ENCODE measurements around the gene SYCP3. TPM values are rescaled to one million over a fixed set of nuclear protein-coding genes. Genes with fewer than 3 reads are reported as not detected.
A peak's percentile ranks its signal among the peaks of the same experiment; 100 is the strongest.

Gene SYCP3
- total and polyA plus RNA-seq, 2 donors (not counting 1 experiment from before 2014, with no cell fraction given), result 0.02 to 0.17 TPM

DNA sequence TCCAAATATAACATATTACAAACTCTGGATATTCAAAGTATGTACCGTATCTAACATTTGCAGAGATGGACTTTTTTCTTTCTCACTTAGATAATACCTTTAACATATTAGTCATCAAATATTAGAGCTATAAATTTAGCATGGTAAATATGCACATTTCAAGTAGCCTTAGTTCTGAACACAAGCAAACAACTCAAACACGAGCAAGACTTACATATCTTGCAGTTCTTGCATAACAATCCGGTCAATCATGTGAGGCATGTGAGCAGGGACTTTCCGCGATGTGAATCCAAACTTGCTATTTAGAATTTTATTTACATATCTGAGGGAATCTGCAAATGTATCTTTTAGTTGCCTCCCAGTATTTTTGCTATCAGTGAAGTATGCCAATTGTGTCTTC is 22.1 kb upstream of the SYCP3 start:
- no peak overlapping the region for H3K9ac ChIP-seq (ENCODE audit: insufficient read depth, low read length)
- no peaks in the 10 kb centered on the region for H3K4me1 ChIP-seq (ENCODE audit: control insufficient read depth, extremely low read depth, insufficient read depth, low read length)
- H3K4me2 ChIP-seq (ENCODE audit: extremely low read depth, insufficient read depth, low read length), result no peak overlapping the region
- H3K9me3 ChIP-seq (ENCODE audit: control insufficient read depth, insufficient read depth, low read depth, low read length), result no peaks in the 10 kb centered on the region
- no peaks in the 10 kb centered on the region for H3K27me3 ChIP-seq (ENCODE audit: control insufficient read depth, insufficient read depth, low read length)
- no peak overlapping the region for H2AFZ ChIP-seq (ENCODE audit: low read length)
- H4K20me1 ChIP-seq (ENCODE audit: control insufficient read depth, extremely low read depth, insufficient read depth, low read length), result no peaks in the 10 kb centered on the region
- no peak overlapping the region for H3K4me3 ChIP-seq (replicated peaks in 1 of 4; ENCODE audit: control extremely low read depth in 1 of 4, insufficient read depth in 1 of 4, low read depth in 3 of 4, low read length in 4 of 4)
- no peak overlapping the region for H3K27ac ChIP-seq (ENCODE audit: insufficient read depth, low read length)
- no peak for TF ChIP-seq EZH2 (IDR thresholded peaks at IDR 0.05; ENCODE audit: low read length, missing control alignments)
- TF ChIP-seq, protein P1, sequence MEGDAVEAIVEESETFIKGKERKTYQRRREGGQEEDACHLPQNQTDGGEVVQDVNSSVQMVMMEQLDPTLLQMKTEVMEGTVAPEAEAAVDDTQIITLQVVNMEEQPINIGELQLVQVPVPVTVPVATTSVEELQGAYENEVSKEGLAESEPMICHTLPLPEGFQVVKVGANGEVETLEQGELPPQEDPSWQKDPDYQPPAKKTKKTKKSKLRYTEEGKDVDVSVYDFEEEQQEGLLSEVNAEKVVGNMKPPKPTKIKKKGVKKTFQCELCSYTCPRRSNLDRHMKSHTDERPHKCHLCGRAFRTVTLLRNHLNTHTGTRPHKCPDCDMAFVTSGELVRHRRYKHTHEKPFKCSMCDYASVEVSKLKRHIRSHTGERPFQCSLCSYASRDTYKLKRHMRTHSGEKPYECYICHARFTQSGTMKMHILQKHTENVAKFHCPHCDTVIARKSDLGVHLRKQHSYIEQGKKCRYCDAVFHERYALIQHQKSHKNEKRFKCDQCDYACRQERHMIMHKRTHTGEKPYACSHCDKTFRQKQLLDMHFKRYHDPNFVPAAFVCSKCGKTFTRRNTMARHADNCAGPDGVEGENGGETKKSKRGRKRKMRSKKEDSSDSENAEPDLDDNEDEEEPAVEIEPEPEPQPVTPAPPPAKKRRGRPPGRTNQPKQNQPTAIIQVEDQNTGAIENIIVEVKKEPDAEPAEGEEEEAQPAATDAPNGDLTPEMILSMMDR (conservative IDR thresholded peaks at IDR 0.05 in 1 of 2, IDR thresholded peaks at IDR 0.05 in 1 of 2; ENCODE audit: low read depth in 1 of 2, low read length in 2 of 2), result no peak
- H3K36me3 ChIP-seq (ENCODE audit: control insufficient read depth, insufficient read depth, low read length), result peaks cover 2% of the 10 kb centered on the region
- H3K79me2 ChIP-seq (ENCODE audit: control insufficient read depth, insufficient read depth, low read length), result no peaks in the 10 kb centered on the region
- peak in 1 of 2 donors; percentile 12 for DNase-seq (ENCODE audit: low read depth in 2 of 2)

DNA sequence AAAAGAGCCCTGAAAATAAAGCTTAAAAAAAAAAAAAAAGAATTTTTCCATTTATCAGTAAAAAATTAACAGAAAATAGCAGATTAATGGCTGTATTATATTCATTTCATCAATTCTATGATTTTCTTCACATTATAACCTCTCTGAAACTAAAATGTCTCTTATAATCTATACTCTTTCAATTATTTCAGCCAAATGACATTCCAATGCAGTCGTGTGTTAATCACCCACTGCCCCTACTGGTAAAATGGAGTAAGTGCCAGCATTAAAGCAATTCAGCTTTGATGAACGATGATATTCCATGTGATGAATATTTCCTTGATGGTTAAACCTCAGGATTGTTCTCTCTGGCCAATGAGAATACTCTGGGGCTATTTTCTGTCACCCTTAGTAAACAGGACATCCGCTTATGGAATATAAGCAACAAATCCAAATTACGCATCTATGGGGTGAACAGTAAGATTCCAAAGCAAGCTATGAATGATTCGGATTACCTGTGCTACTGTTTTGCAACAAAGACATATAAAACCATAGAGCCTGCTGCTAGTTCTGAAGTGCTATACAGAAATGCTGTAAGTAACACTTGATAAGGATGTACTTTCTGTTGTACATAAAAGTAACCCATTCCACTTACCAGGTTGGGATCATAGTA is 20.3 kb upstream of the SYCP3 start:
- H3K4me3 ChIP-seq (replicated peaks in 1 of 4; ENCODE audit: control extremely low read depth in 1 of 4, insufficient read depth in 1 of 4, low read depth in 3 of 4, low read length in 4 of 4), result no peak overlapping the region
- no peak overlapping the region for H2AFZ ChIP-seq (ENCODE audit: low read length)
- H3K9ac ChIP-seq (ENCODE audit: insufficient read depth, low read length), result no peak overlapping the region
- TF ChIP-seq EZH2 (IDR thresholded peaks at IDR 0.05; ENCODE audit: low read length, missing control alignments), result no peak
- TF ChIP-seq, protein P1 (conservative IDR thresholded peaks at IDR 0.05 in 1 of 2, IDR thresholded peaks at IDR 0.05 in 1 of 2; ENCODE audit: low read depth in 1 of 2, low read length in 2 of 2), result peak; percentile 75 to 94
- no peaks in the 10 kb centered on the region for H3K79me2 ChIP-seq (ENCODE audit: control insufficient read depth, insufficient read depth, low read length)
- no peak overlapping the region for H3K4me2 ChIP-seq (ENCODE audit: extremely low read depth, insufficient read depth, low read length)
- H3K36me3 ChIP-seq (ENCODE audit: control insufficient read depth, insufficient read depth, low read length), result peaks cover 2% of the 10 kb centered on the region
- no peaks in the 10 kb centered on the region for H3K9me3 ChIP-seq (ENCODE audit: control insufficient read depth, insufficient read depth, low read depth, low read length)
- peak; percentile 15 to 58 for DNase-seq (ENCODE audit: low read depth in 2 of 2)
- no peaks in the 10 kb centered on the region for H3K4me1 ChIP-seq (ENCODE audit: control insufficient read depth, extremely low read depth, insufficient read depth, low read length)
- no peaks in the 10 kb centered on the region for H4K20me1 ChIP-seq (ENCODE audit: control insufficient read depth, extremely low read depth, insufficient read depth, low read length)
- H3K27ac ChIP-seq (ENCODE audit: insufficient read depth, low read length), result no peak overlapping the region
- H3K27me3 ChIP-seq (ENCODE audit: control insufficient read depth, insufficient read depth, low read length), result no peaks in the 10 kb centered on the region

DNA sequence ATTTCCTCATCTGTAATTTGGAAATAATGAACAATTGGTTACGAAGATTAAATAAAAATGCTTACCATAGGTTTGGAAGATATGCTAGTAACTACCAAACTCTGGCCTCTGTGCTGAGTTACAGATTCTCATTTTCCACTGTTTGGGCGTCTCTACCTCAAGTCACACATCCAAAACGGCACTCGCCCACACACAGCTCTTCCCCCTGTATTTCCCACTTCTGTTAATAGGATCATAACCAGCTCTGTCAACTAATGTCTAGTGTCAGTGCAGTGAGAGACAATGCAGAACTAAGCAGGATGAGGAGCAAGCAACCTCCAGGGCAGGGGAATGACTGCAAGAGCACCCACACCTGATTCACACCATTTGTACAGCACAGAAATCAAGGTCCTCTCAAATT is 10.9 kb upstream of the SYCP3 start:
- Histone ChIP-seq H3K4me3 (replicated peaks in 1 of 4; ENCODE audit: control extremely low read depth in 1 of 4, insufficient read depth in 1 of 4, low read depth in 3 of 4, low read length in 4 of 4) (no peak overlapping the region), H4K20me1 (ENCODE audit: control insufficient read depth, extremely low read depth, insufficient read depth, low read length) (no peaks in the 10 kb centered on the region), H3K79me2 (ENCODE audit: control insufficient read depth, insufficient read depth, low read length) (no peaks in the 10 kb centered on the region), H3K4me1 (ENCODE audit: control insufficient read depth, extremely low read depth, insufficient read depth, low read length) (no peaks in the 10 kb centered on the region), H2AFZ (ENCODE audit: low read length) (no peak overlapping the region), H3K4me2 (ENCODE audit: extremely low read depth, insufficient read depth, low read length) (no peak overlapping the region), H3K36me3 (ENCODE audit: control insufficient read depth, insufficient read depth, low read length) (no peaks in the 10 kb centered on the region), H3K9ac (ENCODE audit: insufficient read depth, low read length) (no peak overlapping the region), H3K27me3 (ENCODE audit: control insufficient read depth, insufficient read depth, low read length) (no peaks in the 10 kb centered on the region), H3K9me3 (ENCODE audit: control insufficient read depth, insufficient read depth, low read depth, low read length) (no peaks in the 10 kb centered on the region), H3K27ac (ENCODE audit: insufficient read depth, low read length) (no peak overlapping the region)
- DNase-seq (ENCODE audit: low read depth in 2 of 2), result no peak
- TF ChIP-seq, protein P1 (conservative IDR thresholded peaks at IDR 0.05 in 1 of 2, IDR thresholded peaks at IDR 0.05 in 1 of 2; ENCODE audit: low read depth in 1 of 2, low read length in 2 of 2), result no peak
- no peak for TF ChIP-seq EZH2 (IDR thresholded peaks at IDR 0.05; ENCODE audit: low read length, missing control alignments)
